Colonic mucosa (tissue), 4 donors: ENCODE results near the gene WDR19. TPM values are rescaled to one million over a fixed set of nuclear protein-coding genes. Genes with fewer than 3 reads are reported as not detected.
A peak's percentile ranks its signal among the peaks of the same experiment; 100 is the strongest.
"Not testable (repeated sequence)": the region's sequence is repeated elsewhere in the genome, so short reads cannot be mapped to it uniquely, and the experiment has no call there.

Source experiments
- DNase-seq: peaks from one replicate; pipeline ENCODE4 v3.0.0-alpha.2; 2020
- H3K27ac ChIP-seq: fragments of 200-600 bp; one replicate; pipeline ENCODE4 v1.8.0; 2021
- H3K27me3 ChIP-seq: fragments of 200-600 bp; one replicate; pipeline ENCODE4 v1.8.0; 2021
- H3K36me3 ChIP-seq: fragments of 200-600 bp; one replicate; pipeline ENCODE4 v1.8.0; 2021
- H3K4me1 ChIP-seq: fragments of 200-600 bp; one replicate; pipeline ENCODE4 v1.8.0; 2021; ENCODE audit warnings: mild to moderate bottlenecking
- H3K4me3 ChIP-seq: fragments of 200-600 bp; one replicate; pipeline ENCODE4 v1.8.0; 2021
- H3K9ac ChIP-seq, 2 donors: one replicate each; pipeline ENCODE4 v1.7.0; 2013; ENCODE audit warnings: control low read depth in 2 of 2, low read depth in 2 of 2, low read length in 2 of 2
- H3K9me3 ChIP-seq: fragments of 200-600 bp; one replicate; pipeline ENCODE4 v1.8.0; 2021
- CTCF ChIP-seq: fragments of 200-600 bp; IDR thresholded peaks from one replicate; pipeline ENCODE4 v1.8.0; 2022; ENCODE audit warnings: antibody characterized with exemption, mild to moderate bottlenecking
- intact Hi-C: fragments of 100-400 bp; cut with DNase I; formaldehyde crosslinking; loops from one replicate; pipeline ENCODE4 v1.14.1; 2022
- total RNA-seq, 2 donors: library from RNA; stranded (reverse); fragmentation: NEBNext Ultra II Directional in 1 of 2; extraction: Animal tissue kit (Norgen Biotek cat#: 25700) in 1 of 2; gene quantifications; one replicate each; pipeline ENCODE4 v1.2.1, GENCODE V29; 2021
- donor health status: healthy.
- donor health status: DM: no; HTN: no; CAD: no.
- donor health status: DM: no; HTN: no; CAD: no.

Gene WDR19
- total RNA-seq, 2 donors from 2014 or later: 8.1 to 11.7 TPM

- Histone ChIP-seq H3K9ac (no peak overlapping the region), H3K36me3 (no peaks in the 10 kb centered on the region), H3K4me1 (peaks cover 4% of the 10 kb centered on the region), H3K27ac (no peak overlapping the region), H3K9me3 (no peaks in the 10 kb centered on the region), H3K27me3 (no peaks in the 10 kb centered on the region), H3K4me3 (no peak overlapping the region)
- DNase-seq: no peak
- intact Hi-C loops: no loop called here
- TF ChIP-seq CTCF: no peak
These were observed 2.6 kb upstream of the WDR19 start for GRCh38 chr4:39179681-39180080.

GRCh38 chr4:39180629-39181028, 1.7 kb upstream of the WDR19 start:
- H3K4me1 ChIP-seq, H3K36me3 ChIP-seq, H3K9me3 ChIP-seq, DNase-seq, H3K27ac ChIP-seq, H3K27me3 ChIP-seq, H3K4me3 ChIP-seq, H3K9ac ChIP-seq, intact Hi-C loops: not testable (repeated sequence)

GRCh38 chr4:39181520-39181904, 817 bp upstream of the WDR19 start:
- peaks cover 4% of the 10 kb centered on the region for H3K4me1 ChIP-seq
- no peaks in the 10 kb centered on the region for H3K27me3 ChIP-seq
- H3K36me3 ChIP-seq: no peaks in the 10 kb centered on the region
- no peak for DNase-seq
- no peaks in the 10 kb centered on the region for H3K9me3 ChIP-seq
- peak overlapping the region; percentile 51 for H3K27ac ChIP-seq
- no peak for TF ChIP-seq CTCF
- H3K9ac ChIP-seq: no peak overlapping the region
- H3K4me3 ChIP-seq: peak overlapping the region; percentile 29
- intact Hi-C loops: no loop called here

- Histone ChIP-seq H3K36me3 (no peaks in the 10 kb centered on the region), H3K27me3 (no peaks in the 10 kb centered on the region), H3K9me3 (no peaks in the 10 kb centered on the region), H3K4me3 (no peak overlapping the region), H3K9ac (no peak overlapping the region), H3K4me1 (no peaks in the 10 kb centered on the region), H3K27ac (no peak overlapping the region)
- intact Hi-C loops: no loop called here
- TF ChIP-seq CTCF: no peak
- DNase-seq: no peak
These were observed 19.6 kb downstream of the WDR19 start for GRCh38 chr4:39201963-39202362.

GRCh38 chr4:39204543-39204942, 22.2 kb downstream of the WDR19 start:
- Histone ChIP-seq H3K9me3 (no peaks in the 10 kb centered on the region), H3K27ac (no peak overlapping the region), H3K4me3 (no peak overlapping the region), H3K4me1 (no peaks in the 10 kb centered on the region), H3K27me3 (no peaks in the 10 kb centered on the region), H3K9ac (no peak overlapping the region), H3K36me3 (no peaks in the 10 kb centered on the region)
- no peak for TF ChIP-seq CTCF
- no peak for DNase-seq
- intact Hi-C loops: no loop called here

- Histone ChIP-seq H3K4me1 (no peaks in the 10 kb centered on the region), H3K9me3 (no peaks in the 10 kb centered on the region), H3K27ac (no peak overlapping the region), H3K36me3 (no peaks in the 10 kb centered on the region), H3K9ac (no peak overlapping the region), H3K4me3 (no peak overlapping the region), H3K27me3 (no peaks in the 10 kb centered on the region)
- intact Hi-C loops: no loop called here
- DNase-seq: no peak
- TF ChIP-seq CTCF: no peak
These were observed 22.7 kb downstream of the WDR19 start for GRCh38 chr4:39205000-39205399.
